PC-3 (cell line): ENCODE results near the gene SCAMP3. TPM values are rescaled to one million over a fixed set of nuclear protein-coding genes. Genes with fewer than 3 reads are reported as not detected.

Source experiments
- ATAC-seq: fragments of 200-7000 bp; cut with Tn5 transposase; 2 replicates; pipeline ENCODE4 v1.9.1; 2020; ENCODE audit warnings: mild to moderate bottlenecking, moderate library complexity
- BruUV-seq: library from RNA; stranded (reverse); fragments of 400-500 nt; replicated peaks from 2 replicates; lab custom pipeline; 2021; lab: Mats Ljungman, UMichigan
- CTCF ChIA-PET: fragments of 300-600 bp; sonication (Branson Sonifier 250); formaldehyde crosslinking; loops from one replicate; lab custom pipeline; 2022; ENCODE audit warnings: antibody characterized with exemption; lab: Charles Lee
- POLR2A ChIA-PET: fragments of 300-600 bp; sonication (Branson Sonifier 250); formaldehyde crosslinking; loops from one replicate; lab custom pipeline; 2022; ENCODE audit warnings: antibody characterized with exemption; ENCODE audit not compliant: unreplicated experiment; lab: Charles Lee
- DNase-seq: peaks from one replicate; pipeline ENCODE4 v3.0.0-alpha.2; 2015
- H2AFZ ChIP-seq: fragments of 300-600 bp; sonication (generic); 2 replicates; pipeline ENCODE4 v1.6.0; 2016; ENCODE audit warnings: antibody characterized with exemption, low read length
- H3F3A ChIP-seq: fragments of 300-600 bp; sonication (generic); one replicate; pipeline ENCODE4 v1.6.0; 2017; ENCODE audit warnings: antibody characterized with exemption, low read length, control low read depth, mild to moderate bottlenecking; ENCODE audit not compliant: unreplicated experiment
- H3K27ac ChIP-seq: fragments of 300-600 bp; sonication (generic); 2 replicates; pipeline ENCODE4 v1.5.1; 2016; ENCODE audit warnings: mild to moderate bottlenecking, low read length
- H3K27me3 ChIP-seq: fragments of 300-600 bp; sonication (generic); 2 replicates; pipeline ENCODE4 v1.6.1; 2016; ENCODE audit warnings: low read length, mixed read lengths
- H3K36me3 ChIP-seq: fragments of 300-600 bp; sonication (generic); 2 replicates; pipeline ENCODE4 v1.6.1; 2016; ENCODE audit warnings: low read depth, mixed run types, low read length, mixed read lengths
- H3K4me1 ChIP-seq: fragments of 300-600 bp; sonication (generic); 2 replicates; pipeline ENCODE4 v1.5.1; 2016; ENCODE audit warnings: low read length; ENCODE audit not compliant: insufficient read depth
- H3K4me2 ChIP-seq: fragments of 300-600 bp; sonication (generic); 2 replicates; pipeline ENCODE4 v1.6.0; 2016; ENCODE audit warnings: low read length
- H3K4me3 ChIP-seq: fragments of 300-600 bp; sonication (generic); 2 replicates; pipeline ENCODE4 v1.5.1; 2016; ENCODE audit warnings: mild to moderate bottlenecking, low read length, mixed read lengths
- H3K79me2 ChIP-seq: fragments of 300-600 bp; sonication (generic); 2 replicates; pipeline ENCODE4 v1.6.1; 2017; ENCODE audit warnings: low read length, mixed read lengths
- H3K9ac ChIP-seq: fragments of 300-600 bp; sonication (generic); 2 replicates; pipeline ENCODE4 v1.6.0; 2016; ENCODE audit warnings: mild to moderate bottlenecking, low read length
- H3K9me2 ChIP-seq: fragments of 300-600 bp; sonication (generic); replicated peaks from 2 replicates; pipeline ENCODE4 v1.6.1; 2016; ENCODE audit warnings: mixed run types, low read length, mixed read lengths
- H3K9me3 ChIP-seq: fragments of 300-600 bp; sonication (generic); 2 replicates; pipeline ENCODE4 v1.6.1; 2016; ENCODE audit warnings: low read length, mixed read lengths
- H4K20me1 ChIP-seq: fragments of 300-600 bp; sonication (generic); 2 replicates; pipeline ENCODE4 v1.6.1; 2016; ENCODE audit warnings: low read length, mixed read lengths
- EZH2 ChIP-seq: fragments of 300-600 bp; sonication (generic); IDR thresholded peaks from one replicate; pipeline ENCODE4 v1.6.1; 2017; ENCODE audit warnings: antibody characterized with exemption, mild to moderate bottlenecking, low read length; ENCODE audit not compliant: unreplicated experiment
- EZH2phosphoT487 ChIP-seq: fragments of 300-600 bp; sonication (generic); IDR thresholded peaks from 2 replicates; pipeline ENCODE4 v1.6.1; 2018; ENCODE audit warnings: mild to moderate bottlenecking, antibody characterized with exemption, low read length, borderline replicate concordance
- intact Hi-C: fragments of 100-400 bp; cut with micrococcal nuclease; formaldehyde crosslinking; loops from 2 replicates; pipeline ENCODE4 v1.9.0; 2023
- total RNA-seq: library from RNA; depleted of rRNA; stranded (reverse); fragments of >200 nt; gene quantifications from 2 replicates; pipeline ENCODE4 v1.2.3, GENCODE V29; 2014
- TF ChIP-seq, protein P1 (sequence below): fragments of 300-600 bp; sonication (generic); conservative IDR thresholded peaks from 2 replicates; pipeline ENCODE4 v1.5.1; 2017; ENCODE audit warnings: antibody characterized with exemption, low read depth, mild to moderate bottlenecking, low read length

Gene SCAMP3
- total RNA-seq, 1 experiment from 2014 or later, result 219 TPM

DNA sequence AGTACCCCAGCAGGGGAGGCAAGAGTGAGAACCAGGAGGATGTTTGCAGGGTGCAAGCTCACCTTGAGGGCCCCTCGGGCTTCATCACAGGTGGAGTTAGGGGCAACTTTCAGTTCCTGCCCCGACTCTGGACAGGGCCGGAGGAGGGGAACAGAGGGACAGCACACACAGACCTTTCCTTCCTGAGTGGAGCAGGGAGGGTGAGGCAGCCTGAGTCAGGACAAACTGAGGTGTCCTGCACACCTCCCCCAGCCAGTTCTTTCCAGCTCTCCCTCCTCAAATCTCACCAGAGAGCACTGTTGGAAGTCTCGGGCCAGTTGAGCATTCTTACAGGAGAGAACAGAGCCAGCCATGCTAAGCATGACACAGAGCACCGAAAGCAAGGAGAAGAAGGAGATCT is 8.4 kb downstream of the SCAMP3 start:
- TF ChIP-seq EZH2 (no peak), EZH2phosphoT487 (no peak)
- TF ChIP-seq, protein P1, sequence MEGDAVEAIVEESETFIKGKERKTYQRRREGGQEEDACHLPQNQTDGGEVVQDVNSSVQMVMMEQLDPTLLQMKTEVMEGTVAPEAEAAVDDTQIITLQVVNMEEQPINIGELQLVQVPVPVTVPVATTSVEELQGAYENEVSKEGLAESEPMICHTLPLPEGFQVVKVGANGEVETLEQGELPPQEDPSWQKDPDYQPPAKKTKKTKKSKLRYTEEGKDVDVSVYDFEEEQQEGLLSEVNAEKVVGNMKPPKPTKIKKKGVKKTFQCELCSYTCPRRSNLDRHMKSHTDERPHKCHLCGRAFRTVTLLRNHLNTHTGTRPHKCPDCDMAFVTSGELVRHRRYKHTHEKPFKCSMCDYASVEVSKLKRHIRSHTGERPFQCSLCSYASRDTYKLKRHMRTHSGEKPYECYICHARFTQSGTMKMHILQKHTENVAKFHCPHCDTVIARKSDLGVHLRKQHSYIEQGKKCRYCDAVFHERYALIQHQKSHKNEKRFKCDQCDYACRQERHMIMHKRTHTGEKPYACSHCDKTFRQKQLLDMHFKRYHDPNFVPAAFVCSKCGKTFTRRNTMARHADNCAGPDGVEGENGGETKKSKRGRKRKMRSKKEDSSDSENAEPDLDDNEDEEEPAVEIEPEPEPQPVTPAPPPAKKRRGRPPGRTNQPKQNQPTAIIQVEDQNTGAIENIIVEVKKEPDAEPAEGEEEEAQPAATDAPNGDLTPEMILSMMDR, result no peak
- Histone ChIP-seq H4K20me1 (no peaks in the 10 kb centered on the region), H2AFZ (peak overlapping the region; percentile 78), H3K9me2 (no peaks in the 10 kb centered on the region), H3K9ac (peak overlapping the region; percentile 61), H3K27ac (peak overlapping the region; percentile 33), H3F3A (no peaks in the 10 kb centered on the region), H3K79me2 (peaks cover 21% of the 10 kb centered on the region), H3K4me2 (peak overlapping the region; percentile 100), H3K4me1 (peaks cover 22% of the 10 kb centered on the region), H3K36me3 (peaks cover 3% of the 10 kb centered on the region; the same call in 1 of the 2 replicates), H3K9me3 (no peaks in the 10 kb centered on the region), H3K27me3 (no peaks in the 10 kb centered on the region), H3K4me3 (peak overlapping the region; percentile 87)
- DNase-seq (peak; percentile 69), ATAC-seq (peak; percentile 33)
- BruUV-seq, result no TSS peak
- intact Hi-C loops, result no loop called here
- CTCF ChIA-PET, result no interaction called here
- POLR2A ChIA-PET, result no interaction called here

DNA sequence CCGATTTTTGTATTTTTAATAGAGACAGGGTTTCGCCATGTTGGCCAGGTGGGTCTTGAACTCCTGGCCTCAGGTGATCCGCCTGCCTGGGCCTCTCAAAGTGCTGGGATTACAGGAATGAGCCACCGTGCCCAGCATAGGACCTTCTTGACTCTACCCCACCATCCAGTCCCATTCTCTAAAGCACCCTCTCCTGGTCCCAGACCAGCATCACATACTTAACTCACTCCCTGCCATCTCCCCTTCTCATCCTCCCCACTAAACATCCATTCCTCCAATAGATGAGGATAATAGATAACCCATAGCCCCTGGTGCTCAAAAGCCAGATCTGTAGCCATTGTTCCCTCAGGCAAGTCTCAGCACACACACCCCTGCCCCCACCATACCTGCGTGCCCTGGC is 9.0 kb downstream of the SCAMP3 start:
- POLR2A ChIA-PET, result no interaction called here
- intact Hi-C loops, result no loop called here
- H3K4me1 ChIP-seq, result peaks cover 22% of the 10 kb centered on the region
- peak; percentile 34 for DNase-seq
- no peaks in the 10 kb centered on the region for H3F3A ChIP-seq
- peak overlapping the region; percentile 87 for H3K4me3 ChIP-seq
- H2AFZ ChIP-seq, result peak overlapping the region; percentile 78
- H3K9me2 ChIP-seq, result no peaks in the 10 kb centered on the region
- no peak for TF ChIP-seq EZH2
- TF ChIP-seq, protein P1, result peak; percentile 33
- peak overlapping the region; percentile 33 for H3K27ac ChIP-seq
- peak overlapping the region; percentile 61 for H3K9ac ChIP-seq
- peaks cover 21% of the 10 kb centered on the region for H3K79me2 ChIP-seq
- H3K9me3 ChIP-seq, result no peaks in the 10 kb centered on the region
- peak overlapping the region; percentile 100 for H3K4me2 ChIP-seq
- no peaks in the 10 kb centered on the region for H4K20me1 ChIP-seq
- no TSS peak for BruUV-seq
- peaks cover 4% of the 10 kb centered on the region; the same call in 1 of the 2 replicates for H3K36me3 ChIP-seq
- no peak for ATAC-seq
- CTCF ChIA-PET, result no interaction called here
- H3K27me3 ChIP-seq, result no peaks in the 10 kb centered on the region

DNA sequence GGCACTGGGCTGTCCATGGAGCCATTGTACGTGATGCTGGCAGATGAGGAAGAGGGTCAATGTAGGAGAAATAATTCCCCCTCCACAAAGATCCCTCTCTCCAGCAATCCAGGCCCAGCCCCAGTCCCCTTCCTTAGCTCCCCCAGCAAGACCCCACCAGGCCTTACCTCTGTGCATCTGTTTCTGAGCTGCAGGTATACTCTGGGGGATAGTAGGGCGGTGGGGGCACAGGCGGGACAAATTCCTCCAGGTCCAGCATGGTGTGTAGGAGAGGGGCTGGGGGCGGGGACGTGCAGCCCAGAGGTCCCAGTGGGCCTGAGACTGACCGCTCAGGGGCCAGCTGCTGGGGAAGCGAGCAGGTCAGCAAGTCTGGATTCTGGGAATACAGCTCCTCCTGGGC is 10.6 kb downstream of the SCAMP3 start:
- CTCF ChIA-PET, result interaction anchor here (0.5 to 1.6 kb wide), 11 partner anchors 10 to 253 kb away, joined by 3 to 14 read pairs (median 4); partner anchors contain the start of genes CLK2, HCN3 and SCAMP3
- Histone ChIP-seq H3K4me1 (peaks cover 22% of the 10 kb centered on the region), H3K27ac (no peak overlapping the region)

More for the DNA sequence above, 10.6 kb downstream of the SCAMP3 start:
- H3K36me3 ChIP-seq, result peaks cover 15% of the 10 kb centered on the region; the same call in 1 of the 2 replicates
- no peaks in the 10 kb centered on the region for H3K9me3 ChIP-seq
- TF ChIP-seq EZH2phosphoT487 (no peak), EZH2 (no peak)
- TF ChIP-seq, protein P1, result no peak
- DNase-seq (no peak), ATAC-seq (no peak)
- no peak overlapping the region for H3K4me3 ChIP-seq
- no peak overlapping the region for H3K4me2 ChIP-seq
- intact Hi-C loops, result no loop called here
- no peak overlapping the region for H3K9ac ChIP-seq
- no peak overlapping the region for H2AFZ ChIP-seq
- H4K20me1 ChIP-seq, result no peaks in the 10 kb centered on the region
- POLR2A ChIA-PET, result no interaction called here
- no peaks in the 10 kb centered on the region for H3F3A ChIP-seq
- no peaks in the 10 kb centered on the region for H3K9me2 ChIP-seq
- no peaks in the 10 kb centered on the region for H3K27me3 ChIP-seq
- H3K79me2 ChIP-seq, result peaks cover 21% of the 10 kb centered on the region
- no TSS peak for BruUV-seq
